Placental epithelial cell (primary cell): ENCODE data around the gene PHLDB1. TPM values are rescaled to one million over a fixed set of nuclear protein-coding genes. Genes with fewer than 3 reads are reported as not detected.

Experiments used
- small RNA-seq: library from RNA; depleted of rRNA; stranded (forward); fragments of <200 nt; gene quantifications from one replicate; pipeline ENCODE3, GENCODE V24; 2012
- total RNA-seq: library from RNA; depleted of rRNA; stranded (reverse); fragments of >200 nt; gene quantifications from 2 replicates; pipeline ENCODE4 v1.2.3, GENCODE V29; 2012

The PHLDB1 gene
- total RNA-seq: 29.4 and 37.4 TPM in 2 replicates

GRCh38 chr11:118607401-118608359 is at the start of gene PHLDB1:
PHLDB1 (plus strand) TSS chr11:118607615; CDS start chr11:118613837, 6,222 bp downstream.

GRCh38 chr11:118572061-118572980 is 35.1 kb upstream of the PHLDB1 start, which contains the start of gene ARCN1:
ARCN1 (plus strand) TSS chr11:118572409; CDS start chr11:118572548, 139 bp downstream.

GRCh38 chr11:118679483-118679882 is 72.1 kb downstream of the PHLDB1 start, which contains the start of gene TREH:
TREH (minus strand) TSS chr11:118679650; CDS start chr11:118679627, 23 bp downstream.

Small RNA genes within 50 kb of the gene (small RNA-seq; reads per million reads assigned to genes)
- gene RNU6-1157P (not detected), gene RNU6-376P (not detected)

Other genes with a start within 250 kb of the PHLDB1 start
- 39.7 and 67.5 TPM in 2 replicates for gene UBE4A, start 248.0 kb upstream of the PHLDB1 start, total RNA-seq
- gene ATP5MG, start 206.0 kb upstream of the PHLDB1 start, total RNA-seq: 34.5 and 41.3 TPM in 2 replicates
- 50.6 and 58.0 TPM in 2 replicates for gene KMT2A, start 171.1 kb upstream of the PHLDB1 start, total RNA-seq
- 1.2 and 2.7 TPM in 2 replicates for gene TTC36, start 80.1 kb upstream of the PHLDB1 start, total RNA-seq
- 42.0 and 60.8 TPM in 2 replicates for gene TMEM25, start 76.4 kb upstream of the PHLDB1 start, total RNA-seq
- 40.4 and 43.8 TPM in 2 replicates for gene IFT46, start 41.7 kb upstream of the PHLDB1 start, total RNA-seq
- gene ARCN1, start 35.2 kb upstream of the PHLDB1 start, total RNA-seq: 148 and 247 TPM in 2 replicates
- gene TREH, start 72.0 kb downstream of the PHLDB1 start, total RNA-seq: not detected in 2 replicates
- 96.2 and 124 TPM in 2 replicates for gene DDX6, start 183.5 kb downstream of the PHLDB1 start, total RNA-seq